HuH-7.5 (cell line): ENCODE results near the gene ALOX15B.

Experiments used
- DNase-seq: peaks from one replicate; pipeline ENCODE4 v3.0.0; 2011; ENCODE audit warnings: low spot score

ALOX15B gene, protein sequence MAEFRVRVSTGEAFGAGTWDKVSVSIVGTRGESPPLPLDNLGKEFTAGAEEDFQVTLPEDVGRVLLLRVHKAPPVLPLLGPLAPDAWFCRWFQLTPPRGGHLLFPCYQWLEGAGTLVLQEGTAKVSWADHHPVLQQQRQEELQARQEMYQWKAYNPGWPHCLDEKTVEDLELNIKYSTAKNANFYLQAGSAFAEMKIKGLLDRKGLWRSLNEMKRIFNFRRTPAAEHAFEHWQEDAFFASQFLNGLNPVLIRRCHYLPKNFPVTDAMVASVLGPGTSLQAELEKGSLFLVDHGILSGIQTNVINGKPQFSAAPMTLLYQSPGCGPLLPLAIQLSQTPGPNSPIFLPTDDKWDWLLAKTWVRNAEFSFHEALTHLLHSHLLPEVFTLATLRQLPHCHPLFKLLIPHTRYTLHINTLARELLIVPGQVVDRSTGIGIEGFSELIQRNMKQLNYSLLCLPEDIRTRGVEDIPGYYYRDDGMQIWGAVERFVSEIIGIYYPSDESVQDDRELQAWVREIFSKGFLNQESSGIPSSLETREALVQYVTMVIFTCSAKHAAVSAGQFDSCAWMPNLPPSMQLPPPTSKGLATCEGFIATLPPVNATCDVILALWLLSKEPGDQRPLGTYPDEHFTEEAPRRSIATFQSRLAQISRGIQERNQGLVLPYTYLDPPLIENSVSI

DNA sequence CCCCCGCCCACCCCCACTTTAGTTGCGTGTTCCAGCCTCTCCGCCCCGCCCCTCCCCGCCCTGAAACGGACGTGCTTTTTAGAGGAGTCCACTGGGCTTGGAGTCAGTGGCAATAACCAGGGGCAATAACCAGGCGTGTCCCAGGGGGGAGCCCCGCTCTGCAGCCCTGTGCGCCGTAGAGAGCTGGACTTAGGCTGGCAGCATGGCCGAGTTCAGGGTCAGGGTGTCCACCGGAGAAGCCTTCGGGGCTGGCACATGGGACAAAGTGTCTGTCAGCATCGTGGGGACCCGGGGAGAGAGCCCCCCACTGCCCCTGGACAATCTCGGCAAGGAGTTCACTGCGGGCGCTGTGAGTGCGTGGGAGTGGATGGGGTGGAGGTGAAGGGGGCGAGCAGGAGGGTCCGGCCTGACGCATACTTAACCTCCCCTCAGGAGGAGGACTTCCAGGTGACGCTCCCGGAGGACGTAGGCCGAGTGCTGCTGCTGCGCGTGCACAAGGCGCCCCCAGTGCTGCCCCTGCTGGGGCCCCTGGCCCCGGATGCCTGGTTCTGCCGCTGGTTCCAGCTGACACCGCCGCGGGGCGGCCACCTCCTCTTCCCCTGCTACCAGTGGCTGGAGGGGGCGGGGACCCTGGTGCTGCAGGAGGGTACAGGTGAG is at the start of gene ALOX15B:
TSS of gene ALOX15B (plus strand) at position 106 of the 657 bp plus-strand sequence. CDS start at position 203, 97 bp downstream.
- no peak for DNase-seq

DNA sequence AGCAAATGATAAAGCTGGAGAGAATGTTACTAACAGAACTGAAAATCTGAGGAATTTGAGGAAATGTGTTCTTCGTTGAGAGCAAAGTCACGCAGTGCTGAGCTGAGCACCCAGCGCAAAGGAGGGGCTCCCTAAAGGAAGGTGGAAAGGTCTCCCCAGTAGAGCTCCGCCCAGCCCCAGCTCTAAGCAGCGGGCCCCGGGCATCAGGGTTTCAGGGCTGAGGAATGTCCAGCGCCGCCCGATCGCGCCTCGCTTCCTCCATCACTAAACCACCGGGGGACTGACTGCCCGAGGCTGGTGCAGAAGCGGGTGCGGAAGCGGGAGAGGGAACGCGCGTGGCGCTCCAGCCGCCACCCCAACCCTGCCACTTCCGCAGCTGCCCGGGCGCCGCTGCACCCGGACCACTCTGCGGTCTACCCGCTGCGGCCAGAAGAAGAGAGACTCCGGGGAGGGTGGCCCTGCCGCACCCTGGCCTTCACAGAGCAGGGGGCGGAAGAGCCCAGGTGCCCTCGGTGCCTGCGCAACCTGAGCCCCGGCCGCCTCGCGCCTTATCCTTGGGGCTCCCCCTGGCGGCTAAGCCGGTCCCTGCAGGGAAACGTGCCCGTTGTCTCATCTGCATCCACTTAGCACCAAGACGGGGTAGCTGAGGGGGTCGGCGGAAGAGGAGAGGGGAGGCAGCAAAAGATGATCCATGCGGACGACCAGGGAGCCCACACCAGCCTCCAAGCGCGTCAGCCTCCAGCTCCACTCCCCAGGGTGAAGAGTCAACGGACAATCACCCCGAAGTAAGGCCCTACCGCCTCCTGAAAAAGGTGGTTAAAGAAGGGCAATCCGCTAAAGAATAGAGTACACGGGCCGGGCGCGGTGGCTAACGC is 48.8 kb upstream of the ALOX15B start:
- DNase-seq = peak; percentile 78

DNA sequence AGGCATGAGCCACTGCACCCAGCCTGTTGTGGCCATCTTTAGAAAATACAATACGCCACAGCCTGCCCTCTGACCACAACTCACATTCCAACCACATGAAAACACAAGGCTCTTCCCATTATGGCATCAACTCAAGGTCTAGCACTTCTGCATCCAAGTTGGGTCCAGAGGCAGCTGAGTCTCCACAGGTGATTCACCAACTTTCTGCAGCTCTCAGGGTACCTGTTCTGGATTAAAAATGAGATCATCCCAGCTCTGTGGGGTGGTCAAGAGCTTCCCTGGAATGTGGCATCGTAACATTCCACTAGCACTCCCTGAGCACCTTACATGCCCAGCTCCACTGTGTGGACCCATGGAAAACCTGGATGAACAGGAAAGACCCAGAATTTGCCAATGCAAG is 46.3 kb upstream of the ALOX15B start:
- DNase-seq = no peak

DNA sequence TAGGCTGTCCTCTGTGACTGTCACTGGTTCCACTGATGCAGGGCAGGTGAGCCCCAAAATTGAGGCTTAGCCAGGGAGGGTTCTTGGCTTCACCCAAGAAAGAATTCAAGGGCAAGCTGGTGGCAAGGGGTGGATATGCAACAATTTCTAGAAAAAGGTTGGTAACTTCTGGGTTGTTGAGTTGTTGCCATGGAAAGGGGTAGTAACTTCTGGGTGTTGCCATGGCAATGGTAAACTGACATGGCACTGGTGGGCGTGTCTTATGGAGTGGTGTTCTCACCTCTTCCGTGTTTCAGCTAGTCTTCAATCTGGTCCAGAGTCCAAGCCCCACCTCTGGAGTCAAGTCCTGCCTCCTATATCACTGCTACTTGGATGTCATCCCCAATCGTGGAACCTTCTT is 45.9 kb upstream of the ALOX15B start:
- DNase-seq = no peak

DNA sequence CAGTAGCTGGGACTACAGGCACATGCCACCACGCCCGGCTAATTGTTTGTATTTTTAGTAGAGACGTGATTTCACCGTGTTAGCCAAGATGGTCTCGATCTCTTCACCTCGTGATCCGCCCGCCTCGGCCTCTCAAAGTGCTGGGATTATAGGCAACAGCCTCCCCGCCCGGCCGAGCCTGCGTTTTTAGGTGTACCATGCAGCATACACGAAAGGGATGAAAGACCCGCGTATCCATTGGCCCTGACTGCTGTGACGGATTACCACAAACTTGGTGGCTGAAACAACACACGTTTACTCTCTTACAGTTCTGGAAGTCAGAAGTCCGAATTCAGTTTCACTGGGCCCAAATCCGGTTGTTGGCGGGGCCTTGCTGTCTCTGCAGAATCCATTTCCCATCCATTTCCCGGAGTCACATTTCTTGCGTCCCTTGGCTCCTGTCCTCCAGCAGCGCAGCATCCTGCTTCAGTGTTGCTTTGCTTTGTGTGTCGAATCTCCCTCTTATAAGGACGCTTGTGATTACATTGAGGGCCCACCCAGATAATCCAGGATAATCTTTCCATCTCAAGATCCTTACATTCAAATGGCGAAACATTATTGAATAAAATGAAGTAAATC is 44.8 kb upstream of the ALOX15B start:
- DNase-seq = no peak

DNA sequence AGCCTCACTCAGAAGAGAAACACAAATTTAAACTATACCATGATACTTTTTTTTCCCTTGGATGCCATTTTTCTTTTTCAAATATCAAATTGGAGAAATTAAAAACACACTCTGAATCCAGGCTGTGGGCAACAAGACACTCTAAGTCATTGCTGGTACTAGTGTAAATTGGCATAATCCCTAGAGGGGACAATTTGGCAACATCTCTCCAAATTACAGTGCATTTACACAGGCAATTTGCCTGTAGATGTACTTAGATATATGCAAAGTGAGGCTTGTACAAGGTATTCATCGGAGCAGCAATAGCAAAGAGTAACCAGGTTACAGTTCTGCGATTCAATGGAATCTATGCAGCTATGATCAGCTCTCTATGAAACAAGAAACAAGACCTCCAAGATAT is 43.1 kb upstream of the ALOX15B start:
- DNase-seq = no peak

DNA sequence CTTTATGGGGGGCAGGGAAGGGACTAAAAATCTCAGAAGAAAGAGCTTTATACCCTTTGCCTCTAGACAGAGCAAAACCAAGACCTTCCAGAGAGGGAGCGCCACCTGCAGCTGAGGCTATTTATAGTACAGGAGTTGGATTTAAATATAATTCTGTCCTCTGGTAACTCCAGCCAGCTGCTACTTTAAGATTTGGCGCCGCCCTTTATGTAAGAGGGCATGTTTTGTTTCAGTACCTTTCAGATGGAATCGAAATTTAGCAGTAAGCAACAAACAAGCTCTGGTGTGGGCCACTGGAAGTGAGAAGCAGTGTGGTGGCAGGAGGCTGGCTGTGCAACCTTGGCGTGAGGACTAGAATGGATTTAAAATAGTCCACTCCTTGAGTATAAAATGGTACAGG is 41.7 kb upstream of the ALOX15B start:
- DNase-seq = no peak

DNA sequence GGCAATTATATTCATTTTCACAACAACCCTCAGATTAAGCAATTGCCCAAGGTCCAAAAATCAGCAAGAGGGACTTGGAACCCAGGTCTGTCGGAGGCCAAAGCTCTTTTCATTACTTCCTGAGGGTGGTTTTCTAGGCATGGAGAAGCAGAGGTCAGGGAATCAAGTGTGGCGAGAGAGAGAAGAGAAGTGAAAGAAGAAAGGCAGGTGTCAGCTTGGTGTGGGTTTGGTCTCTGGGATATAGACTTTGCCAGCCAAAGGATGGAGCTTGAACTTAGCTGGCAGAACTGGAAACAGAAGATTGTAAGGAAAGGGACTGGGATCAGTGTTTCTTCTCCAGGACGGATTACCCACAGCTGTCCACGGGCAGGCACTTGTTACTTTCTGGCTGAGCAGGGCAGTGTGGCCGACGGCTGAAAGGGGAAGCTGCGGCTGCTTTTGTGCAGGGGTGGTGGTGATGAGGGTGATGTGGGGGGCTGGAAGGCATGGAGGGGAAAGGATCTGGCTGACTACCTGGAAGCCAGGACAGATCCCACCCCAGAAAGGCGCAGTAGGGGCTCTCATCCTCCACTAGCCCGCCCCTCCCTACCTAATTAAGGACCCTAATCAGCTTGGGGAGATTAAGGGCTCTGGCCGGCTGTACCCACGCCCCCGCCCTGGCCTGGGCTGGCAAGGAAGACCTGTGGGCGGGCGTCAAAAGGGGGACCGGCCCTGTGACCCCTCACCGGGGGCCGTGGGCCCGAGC is 36.7 kb upstream of the ALOX15B start, which contains the start of gene GUCY2D:
TSS of gene GUCY2D (plus strand) at position 640 of the 745 bp plus-strand sequence. CDS start 433 bp downstream, outside the sequence.
- no peak for DNase-seq

DNA sequence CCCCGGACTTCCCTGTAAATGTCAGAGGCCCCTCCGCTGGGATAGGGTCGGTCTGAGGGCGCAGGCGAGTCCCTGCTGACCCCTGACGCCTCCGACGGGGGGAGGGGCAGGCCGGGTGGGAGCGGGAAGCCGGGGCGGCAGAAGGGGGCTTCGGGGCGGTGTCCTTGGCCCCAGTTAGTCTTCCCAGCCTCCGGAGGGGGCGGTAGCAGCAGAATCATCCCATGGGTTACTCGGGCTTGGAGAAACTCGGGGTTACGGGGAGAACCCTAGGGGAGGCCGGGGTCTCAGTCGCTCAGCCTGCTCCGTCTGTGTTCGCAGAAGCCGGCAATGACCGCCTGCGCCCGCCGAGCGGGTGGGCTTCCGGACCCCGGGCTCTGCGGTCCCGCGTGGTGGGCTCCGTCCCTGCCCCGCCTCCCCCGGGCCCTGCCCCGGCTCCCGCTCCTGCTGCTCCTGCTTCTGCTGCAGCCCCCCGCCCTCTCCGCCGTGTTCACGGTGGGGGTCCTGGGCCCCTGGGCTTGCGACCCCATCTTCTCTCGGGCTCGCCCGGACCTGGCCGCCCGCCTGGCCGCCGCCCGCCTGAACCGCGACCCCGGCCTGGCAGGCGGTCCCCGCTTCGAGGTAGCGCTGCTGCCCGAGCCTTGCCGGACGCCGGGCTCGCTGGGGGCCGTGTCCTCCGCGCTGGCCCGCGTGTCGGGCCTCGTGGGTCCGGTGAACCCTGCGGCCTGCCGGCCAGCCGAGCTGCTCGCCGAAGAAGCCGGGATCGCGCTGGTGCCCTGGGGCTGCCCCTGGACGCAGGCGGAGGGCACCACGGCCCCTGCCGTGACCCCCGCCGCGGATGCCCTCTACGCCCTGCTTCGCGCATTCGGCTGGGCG is 35.9 kb upstream of the ALOX15B start:
- DNase-seq = no peak

DNA sequence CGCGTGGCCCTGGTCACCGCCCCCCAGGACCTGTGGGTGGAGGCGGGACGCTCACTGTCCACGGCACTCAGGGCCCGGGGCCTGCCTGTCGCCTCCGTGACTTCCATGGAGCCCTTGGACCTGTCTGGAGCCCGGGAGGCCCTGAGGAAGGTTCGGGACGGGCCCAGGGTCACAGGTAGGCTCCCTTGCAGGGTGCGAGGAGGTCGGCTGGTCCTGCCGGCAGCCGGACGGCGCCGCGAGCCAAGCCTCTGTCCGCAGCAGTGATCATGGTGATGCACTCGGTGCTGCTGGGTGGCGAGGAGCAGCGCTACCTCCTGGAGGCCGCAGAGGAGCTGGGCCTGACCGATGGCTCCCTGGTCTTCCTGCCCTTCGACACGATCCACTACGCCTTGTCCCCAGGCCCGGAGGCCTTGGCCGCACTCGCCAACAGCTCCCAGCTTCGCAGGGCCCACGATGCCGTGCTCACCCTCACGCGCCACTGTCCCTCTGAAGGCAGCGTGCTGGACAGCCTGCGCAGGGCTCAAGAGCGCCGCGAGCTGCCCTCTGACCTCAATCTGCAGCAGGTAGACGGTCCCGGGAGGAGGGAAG is 35.2 kb upstream of the ALOX15B start:
- no peak for DNase-seq

DNA sequence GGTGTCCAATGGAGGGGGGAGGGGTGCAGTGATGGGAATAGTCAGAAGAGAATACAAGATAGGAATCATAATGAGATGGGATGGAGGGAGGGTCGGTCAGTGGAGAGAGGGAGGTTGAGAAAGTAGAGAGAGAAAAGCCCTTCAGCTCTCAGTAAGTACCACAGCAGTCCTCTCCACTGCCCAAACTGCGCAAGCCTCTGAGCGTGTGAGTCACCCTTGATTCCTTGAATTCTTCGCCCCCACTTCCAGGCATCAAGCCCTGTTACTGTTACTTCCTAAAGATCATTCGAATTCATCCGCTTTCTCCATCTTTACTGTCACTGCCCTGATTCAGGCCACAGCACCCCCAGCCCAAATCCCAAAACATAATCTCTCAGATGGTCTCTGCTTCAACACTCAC is 34.0 kb upstream of the ALOX15B start:
- no peak for DNase-seq

DNA sequence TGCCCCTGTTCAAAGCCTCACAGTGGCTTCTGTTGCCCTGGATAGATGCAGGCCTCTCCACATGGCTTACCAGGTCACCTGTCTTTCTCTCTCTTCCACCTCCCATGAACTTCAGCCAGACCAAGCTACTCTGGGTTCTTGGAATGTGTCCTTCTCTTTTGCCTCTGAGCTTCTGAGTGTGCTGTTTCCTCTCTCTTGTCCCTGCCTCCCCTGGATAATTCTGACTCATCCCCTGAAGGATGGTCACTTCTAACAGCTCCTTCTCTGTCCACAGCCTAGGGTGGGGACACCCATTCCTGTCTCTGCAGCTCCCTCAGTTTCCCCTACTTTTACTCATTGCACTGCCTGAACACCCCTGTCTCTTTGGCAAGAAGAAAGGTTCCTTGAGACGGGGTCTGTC is 33.5 kb upstream of the ALOX15B start:
- DNase-seq = no peak

DNA sequence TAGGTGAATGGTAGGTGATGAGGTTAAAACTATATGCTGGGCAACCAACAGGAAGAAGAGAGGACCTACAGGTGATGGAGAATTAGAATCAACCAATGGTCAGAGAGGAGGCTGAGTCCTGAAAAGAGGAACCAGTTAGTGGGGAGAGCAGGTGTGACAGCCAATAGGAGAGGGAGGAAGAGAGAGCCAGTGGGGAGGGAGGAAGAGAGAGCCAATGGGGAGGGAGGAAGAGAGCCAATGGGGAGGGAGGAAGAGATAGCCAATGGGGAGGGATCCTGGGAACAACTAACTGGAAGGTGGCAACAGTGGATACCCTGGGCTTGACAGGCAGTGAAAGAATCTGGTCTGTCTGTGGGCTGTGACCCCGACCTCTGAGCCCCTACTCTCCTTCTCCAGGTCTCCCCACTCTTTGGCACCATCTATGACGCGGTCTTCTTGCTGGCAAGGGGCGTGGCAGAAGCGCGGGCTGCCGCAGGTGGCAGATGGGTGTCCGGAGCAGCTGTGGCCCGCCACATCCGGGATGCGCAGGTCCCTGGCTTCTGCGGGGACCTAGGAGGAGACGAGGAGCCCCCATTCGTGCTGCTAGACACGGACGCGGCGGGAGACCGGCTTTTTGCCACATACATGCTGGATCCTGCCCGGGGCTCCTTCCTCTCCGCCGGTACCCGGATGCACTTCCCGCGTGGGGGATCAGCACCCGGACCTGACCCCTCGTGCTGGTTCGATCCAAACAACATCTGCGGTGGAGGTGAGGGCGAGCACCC is 32.7 kb upstream of the ALOX15B start:
- DNase-seq = no peak

DNA sequence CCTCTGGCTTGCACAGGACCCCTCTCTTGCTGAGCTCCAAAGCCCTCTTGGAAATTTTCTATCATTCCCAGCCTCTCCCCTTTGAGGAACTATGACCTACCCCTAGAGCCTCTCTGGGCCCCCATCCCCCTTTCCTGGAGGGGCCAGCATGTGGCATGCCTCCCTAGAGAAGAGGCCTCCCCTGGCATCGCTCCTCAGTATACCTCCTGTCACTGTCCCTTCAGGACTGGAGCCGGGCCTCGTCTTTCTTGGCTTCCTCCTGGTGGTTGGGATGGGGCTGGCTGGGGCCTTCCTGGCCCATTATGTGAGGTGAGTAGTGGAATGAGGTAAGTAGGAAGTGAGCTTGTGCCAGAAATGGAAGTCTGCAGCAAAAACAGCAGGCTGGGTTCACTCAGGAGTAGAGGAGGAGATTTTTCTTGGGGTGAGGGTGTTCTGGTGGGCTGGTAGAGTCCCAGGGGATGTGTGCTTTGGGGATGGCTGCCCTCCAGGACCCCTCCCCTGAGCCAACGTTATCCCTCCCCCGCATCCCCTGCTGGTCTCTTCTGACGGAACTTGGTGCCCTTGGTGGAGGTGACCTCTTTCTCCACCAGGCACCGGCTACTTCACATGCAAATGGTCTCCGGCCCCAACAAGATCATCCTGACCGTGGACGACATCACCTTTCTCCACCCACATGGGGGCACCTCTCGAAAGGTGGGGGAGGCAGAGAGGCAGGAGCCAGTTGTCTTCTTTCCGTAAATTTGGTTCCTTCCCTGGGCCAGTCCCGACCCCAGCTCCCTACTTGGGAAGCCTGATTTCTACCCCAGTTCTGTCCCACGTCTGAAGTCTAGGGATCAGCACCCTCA is 31.8 kb upstream of the ALOX15B start:
- no peak for DNase-seq

DNA sequence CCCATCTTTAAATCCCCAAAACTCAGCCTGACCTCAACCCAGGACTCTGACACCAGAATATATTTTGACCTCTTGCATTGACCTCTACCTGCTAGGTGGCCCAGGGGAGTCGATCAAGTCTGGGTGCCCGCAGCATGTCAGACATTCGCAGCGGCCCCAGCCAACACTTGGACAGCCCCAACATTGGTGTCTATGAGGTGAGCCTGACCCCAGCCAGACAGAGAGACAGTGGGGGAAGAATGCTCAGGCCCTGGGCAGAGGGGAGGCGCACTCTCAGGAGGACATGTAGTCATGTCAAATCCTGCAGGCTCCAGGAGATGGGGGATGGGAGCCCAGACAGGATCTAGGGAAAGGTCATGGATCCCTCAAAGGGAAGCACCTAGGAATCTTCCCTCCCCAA is 31.0 kb upstream of the ALOX15B start:
- no peak for DNase-seq

DNA sequence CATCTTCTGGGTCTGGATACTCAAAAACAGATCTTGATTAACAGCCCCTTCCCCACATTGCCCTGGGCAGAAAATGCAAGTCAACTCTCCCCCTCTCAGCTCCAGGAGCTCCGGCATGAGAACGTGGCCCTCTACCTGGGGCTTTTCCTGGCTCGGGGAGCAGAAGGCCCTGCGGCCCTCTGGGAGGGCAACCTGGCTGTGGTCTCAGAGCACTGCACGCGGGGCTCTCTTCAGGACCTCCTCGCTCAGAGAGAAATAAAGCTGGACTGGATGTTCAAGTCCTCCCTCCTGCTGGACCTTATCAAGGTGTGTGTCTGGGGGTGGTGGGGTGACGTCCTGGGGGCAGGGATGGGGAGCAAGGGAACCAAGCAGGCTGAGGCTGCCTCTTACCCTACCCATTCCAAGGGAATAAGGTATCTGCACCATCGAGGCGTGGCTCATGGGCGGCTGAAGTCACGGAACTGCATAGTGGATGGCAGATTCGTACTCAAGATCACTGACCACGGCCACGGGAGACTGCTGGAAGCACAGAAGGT is 26.7 kb upstream of the ALOX15B start:
- no peak for DNase-seq

DNA sequence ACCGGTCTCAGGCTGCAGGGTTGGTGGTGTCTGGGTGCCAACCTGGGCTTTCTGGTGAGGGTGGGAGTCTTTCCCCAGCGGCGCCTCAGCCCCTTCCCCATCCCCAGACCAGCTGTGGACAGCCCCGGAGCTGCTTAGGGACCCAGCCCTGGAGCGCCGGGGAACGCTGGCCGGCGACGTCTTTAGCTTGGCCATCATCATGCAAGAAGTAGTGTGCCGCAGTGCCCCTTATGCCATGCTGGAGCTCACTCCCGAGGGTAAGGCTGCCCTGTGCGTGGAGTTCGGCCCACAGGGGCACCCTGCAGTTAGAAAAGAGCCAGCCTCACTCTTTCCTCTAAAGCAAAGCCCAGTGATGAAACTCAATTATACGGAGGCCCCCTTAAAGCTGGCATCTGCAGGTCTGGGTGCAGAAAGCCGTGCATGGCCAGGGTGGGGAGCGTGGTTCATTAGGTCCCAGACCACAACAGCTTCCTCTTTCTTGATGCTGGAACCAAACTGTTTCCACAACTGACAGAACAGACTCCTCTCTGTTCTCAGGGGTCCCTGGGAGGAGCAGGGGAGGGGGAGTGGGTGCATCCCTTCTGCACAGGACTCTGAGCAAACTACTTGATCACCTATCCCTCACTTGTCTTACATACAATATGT is 25.7 kb upstream of the ALOX15B start:
- no peak for DNase-seq
